OCI-LY7 (cell line): ENCODE data around the gene TNFRSF8. TPM values are rescaled to one million over a fixed set of nuclear protein-coding genes. Genes with fewer than 3 reads are reported as not detected.

Experiments used
- BruUV-seq: library from RNA; stranded (reverse); fragments of 400-500 nt; replicated peaks from 2 replicates; lab custom pipeline; 2021; lab: Mats Ljungman, UMichigan
- CTCF ChIA-PET: fragments of 300-600 bp; sonication (Branson Sonifier 250); formaldehyde crosslinking; loops from one replicate; lab custom pipeline; 2022; ENCODE audit warnings: antibody characterized with exemption; ENCODE audit not compliant: unreplicated experiment; lab: Charles Lee
- POLR2A ChIA-PET: fragments of 300-600 bp; sonication (Branson Sonifier 250); formaldehyde crosslinking; loops from one replicate; lab custom pipeline; 2022; ENCODE audit warnings: antibody characterized with exemption; lab: Charles Lee
- DNase-seq: peaks from one replicate; pipeline ENCODE4 v3.0.0-alpha.2; 2015; ENCODE audit warnings: low spot score
- H2AFZ ChIP-seq: fragments of 200-600 bp; sonication (generic), shearing (Covaris generic); 2 replicates; pipeline ENCODE4 v1.6.1; 2014; ENCODE audit warnings: mild to moderate bottlenecking, antibody characterized with exemption, low read length, moderate library complexity
- H3K27ac ChIP-seq: fragments of 200-600 bp; sonication (generic); 2 replicates; pipeline ENCODE4 v1.5.1; 2014; ENCODE audit warnings: mixed run types, low read depth, mild to moderate bottlenecking, moderate library complexity, low read length, inconsistent platforms; ENCODE audit not compliant: poor library complexity, severe bottlenecking
- H3K36me3 ChIP-seq: fragments of 200-600 bp; sonication (generic); 2 replicates; pipeline ENCODE4 v1.6.1; 2014; ENCODE audit warnings: mild to moderate bottlenecking, antibody characterized with exemption, low read length, moderate library complexity, mixed read lengths; ENCODE audit not compliant: insufficient read depth
- H3K4me1 ChIP-seq: fragments of 200-600 bp; sonication (generic); 2 replicates; pipeline ENCODE4 v1.5.1; 2014; ENCODE audit warnings: mild to moderate bottlenecking, low read length; ENCODE audit not compliant: insufficient read depth, poor library complexity, severe bottlenecking
- H3K4me2 ChIP-seq: fragments of 200-600 bp; sonication (generic); 2 replicates; pipeline ENCODE4 v1.6.1; 2014; ENCODE audit warnings: mild to moderate bottlenecking, low read length
- H3K4me3 ChIP-seq: fragments of 200-600 bp; sonication (generic); 2 replicates; pipeline ENCODE4 v1.5.1; 2014; ENCODE audit warnings: mild to moderate bottlenecking, low read depth, low read length; ENCODE audit not compliant: poor library complexity, severe bottlenecking
- H3K79me2 ChIP-seq: fragments of 200-600 bp; sonication (generic); 2 replicates; pipeline ENCODE4 v1.6.1; 2016; ENCODE audit warnings: low read depth, mild to moderate bottlenecking, low read length, moderate library complexity, mixed read lengths; ENCODE audit not compliant: insufficient read depth
- H3K9me2 ChIP-seq: fragments of 200-600 bp; sonication (generic); 2 replicates; pipeline ENCODE4 v1.6.1; 2016; ENCODE audit warnings: mild to moderate bottlenecking, low read length, mixed read lengths; ENCODE audit not compliant: insufficient read depth
- H3K9me3 ChIP-seq: fragments of 200-600 bp; sonication (generic); 2 replicates; pipeline ENCODE4 v1.6.1; 2014; ENCODE audit warnings: mild to moderate bottlenecking, mixed run types, low read length, mixed read lengths
- H4K20me1 ChIP-seq: fragments of 200-600 bp; sonication (generic); 2 replicates; pipeline ENCODE4 v1.6.1; 2014; ENCODE audit warnings: mild to moderate bottlenecking, antibody characterized with exemption, low read length, moderate library complexity, mixed read lengths; ENCODE audit not compliant: insufficient read depth
- CTCF ChIP-seq: fragments of 200-600 bp; sonication (generic); conservative IDR thresholded peaks from 2 replicates; pipeline ENCODE4 v1.5.1; 2014; ENCODE audit warnings: mild to moderate bottlenecking, antibody characterized with exemption, low read length, moderate library complexity, mixed read lengths
- EZH2phosphoT487 ChIP-seq: fragments of 200-600 bp; sonication (generic); IDR thresholded peaks from 2 replicates; pipeline ENCODE4 v1.6.1; 2018; ENCODE audit warnings: low read depth, borderline replicate concordance, mild to moderate bottlenecking, mixed run types, antibody characterized with exemption, low read length, moderate library complexity, mixed read lengths
- intact Hi-C: fragments of 100-400 bp; cut with micrococcal nuclease; formaldehyde crosslinking; loops from one replicate; pipeline ENCODE4 v1.10.0; 2022; ENCODE audit not compliant: unreplicated experiment
- total RNA-seq, 2 experiments: library from RNA; depleted of rRNA in 1 of 2; stranded (reverse); fragments of >200 nt in 1 of 2; shearing (Covaris generic) in 1 of 2; gene quantifications; 2 replicates each; pipeline ENCODE4 v1.2.3, GENCODE V29; 2014 to 2022

Gene TNFRSF8
- total RNA-seq, 2 experiments from 2014 or later, result 0.29 TPM; not detected in 1

- BruUV-seq, result no TSS peak
- H3K27ac ChIP-seq, result no peak overlapping the region
- no peak overlapping the region for H3K4me3 ChIP-seq
- no peaks in the 10 kb centered on the region for H3K36me3 ChIP-seq
- no peaks in the 10 kb centered on the region for H4K20me1 ChIP-seq
- intact Hi-C loops, result no loop called here
- no peaks in the 10 kb centered on the region for H3K79me2 ChIP-seq
- CTCF ChIA-PET, result no interaction called here
- POLR2A ChIA-PET, result no interaction called here
- H3K9me3 ChIP-seq, result no peaks in the 10 kb centered on the region
- no peaks in the 10 kb centered on the region for H3K9me2 ChIP-seq
- no peak for TF ChIP-seq EZH2phosphoT487
- no peak for TF ChIP-seq CTCF
- no peak overlapping the region for H2AFZ ChIP-seq
- no peak for DNase-seq
- no peak overlapping the region for H3K4me2 ChIP-seq
- H3K4me1 ChIP-seq, result no peaks in the 10 kb centered on the region
These were observed 123.5 kb downstream of the TNFRSF8 start for GRCh38 chr1:12186679-12186985.

GRCh38 chr1:12188115-12188514 is 125.0 kb downstream of the TNFRSF8 start:
- Histone ChIP-seq H2AFZ (no peak overlapping the region), H3K79me2 (no peaks in the 10 kb centered on the region), H3K9me2 (no peaks in the 10 kb centered on the region), H4K20me1 (no peaks in the 10 kb centered on the region), H3K27ac (no peak overlapping the region), H3K4me3 (no peak overlapping the region), H3K9me3 (no peaks in the 10 kb centered on the region), H3K36me3 (no peaks in the 10 kb centered on the region), H3K4me2 (no peak overlapping the region), H3K4me1 (no peaks in the 10 kb centered on the region)
- BruUV-seq, result no TSS peak
- ChIA-PET POLR2A (no interaction called here), CTCF (no interaction called here)
- DNase-seq, result no peak
- intact Hi-C loops, result no loop called here
- TF ChIP-seq CTCF, result no peak
- TF ChIP-seq EZH2phosphoT487, result no peak

GRCh38 chr1:12188657-12189327 is 125.7 kb downstream of the TNFRSF8 start:
- H3K79me2 ChIP-seq, result no peaks in the 10 kb centered on the region
- POLR2A ChIA-PET, result no interaction called here

More at GRCh38 chr1:12188657-12189327, 125.7 kb downstream of the TNFRSF8 start:
- Histone ChIP-seq H3K4me3 (no peak overlapping the region), H3K9me2 (no peaks in the 10 kb centered on the region), H4K20me1 (no peaks in the 10 kb centered on the region), H3K9me3 (no peaks in the 10 kb centered on the region), H2AFZ (no peak overlapping the region), H3K4me1 (no peaks in the 10 kb centered on the region), H3K27ac (no peak overlapping the region), H3K36me3 (no peaks in the 10 kb centered on the region), H3K4me2 (no peak overlapping the region)
- intact Hi-C loops, result no loop called here
- TF ChIP-seq EZH2phosphoT487 (no peak), CTCF (no peak)
- no TSS peak for BruUV-seq
- CTCF ChIA-PET, result no interaction called here
- DNase-seq, result no peak
